Liver (tissue), 3 donors: ENCODE results near the gene SNX33.

ENCODE experiments used
- EGR1 ChIP-seq, 2 donors: IDR thresholded peaks; 2 replicates each; pipeline ENCODE4 v1.6.1; 2016 to 2018; ENCODE audit warnings: antibody characterized with exemption in 2 of 2, low read depth in 2 of 2
- FOXA1 ChIP-seq: IDR thresholded peaks from 2 replicates; pipeline ENCODE4 v1.6.1; 2016; ENCODE audit warnings: antibody characterized with exemption
- GABPA ChIP-seq, 2 donors: IDR thresholded peaks in 1 of 2; conservative IDR thresholded peaks in 1 of 2; 2 replicates each; pipeline ENCODE4 v1.6.1; 2016; ENCODE audit warnings: antibody characterized with exemption in 2 of 2, mild to moderate bottlenecking in 1 of 2, moderate library complexity in 1 of 2
- JUND ChIP-seq, 2 donors: IDR thresholded peaks; 2 replicates each; pipeline ENCODE4 v1.6.1; 2016; ENCODE audit warnings: antibody characterized with exemption in 2 of 2
- RAD21 ChIP-seq, 2 donors: IDR thresholded peaks; 2 replicates each; pipeline ENCODE4 v1.6.1; 2016; ENCODE audit warnings: antibody characterized with exemption in 2 of 2, mild to moderate bottlenecking in 2 of 2
- YY1 ChIP-seq: IDR thresholded peaks from 2 replicates; pipeline ENCODE4 v1.6.1; 2016; ENCODE audit warnings: antibody characterized with exemption, mild to moderate bottlenecking
- TF ChIP-seq, protein P1 (sequence below): fragments of 150-350 bp; IDR thresholded peaks from 2 replicates; pipeline ENCODE4 v1.5.1; 2017; ENCODE audit warnings: improper control_type of control experiment, low read depth, low read length; ENCODE audit not compliant: missing input control
- TF ChIP-seq, protein P2 (sequence below): IDR thresholded peaks from 2 replicates; pipeline ENCODE4 v1.6.1; 2016; ENCODE audit warnings: antibody characterized with exemption
- TF ChIP-seq, protein P3 (sequence below): IDR thresholded peaks from 2 replicates; pipeline ENCODE4 v1.6.1; 2016; ENCODE audit warnings: antibody characterized with exemption
- TF ChIP-seq, protein P4 (sequence below): IDR thresholded peaks from 2 replicates; pipeline ENCODE4 v1.6.1; 2016; ENCODE audit warnings: antibody characterized with exemption, mild to moderate bottlenecking
- donor health status: healthy.
- donor health status: healthy.

DNA sequence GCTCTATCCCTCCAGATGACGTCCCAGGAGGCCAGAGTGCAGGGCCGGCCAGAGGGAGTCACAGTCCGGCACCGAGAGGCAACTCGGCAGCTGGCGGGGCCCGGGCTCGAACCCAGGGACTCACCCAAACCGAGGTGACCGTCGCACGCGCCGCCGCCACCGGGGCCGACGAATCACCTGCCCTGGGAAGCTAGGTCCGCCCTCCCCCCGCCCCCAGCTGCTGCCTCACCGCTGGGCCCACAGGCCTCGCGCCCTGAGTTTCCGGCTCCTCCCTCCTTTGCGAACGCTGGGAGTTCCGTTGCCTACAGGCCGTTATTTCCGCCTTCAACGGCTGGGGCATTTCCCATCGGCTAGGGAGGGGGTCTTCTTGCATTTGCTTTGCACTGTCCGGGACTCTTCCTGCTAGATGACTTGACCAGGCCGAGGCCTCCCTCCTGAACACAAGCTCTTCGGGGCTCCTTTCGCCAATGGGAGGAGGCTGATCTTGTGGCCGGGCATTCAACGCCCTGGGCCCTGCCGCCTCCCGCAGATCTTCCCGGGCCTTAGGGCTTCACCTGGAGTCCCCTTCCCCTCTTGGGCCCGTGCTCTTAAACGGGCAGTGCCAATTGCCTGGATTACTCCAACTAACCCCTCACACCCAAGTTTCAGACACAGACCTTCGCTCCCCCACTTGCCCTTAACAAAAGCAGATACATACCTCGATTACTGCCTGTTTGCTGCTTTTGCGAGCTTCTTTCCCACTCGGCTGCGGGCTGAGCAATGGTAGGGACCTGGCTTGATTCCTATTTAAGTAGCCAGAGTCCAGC is 22.0 kb upstream of the SNX33 start, which contains the start of gene SNUPN:
- TF ChIP-seq, protein P1, sequence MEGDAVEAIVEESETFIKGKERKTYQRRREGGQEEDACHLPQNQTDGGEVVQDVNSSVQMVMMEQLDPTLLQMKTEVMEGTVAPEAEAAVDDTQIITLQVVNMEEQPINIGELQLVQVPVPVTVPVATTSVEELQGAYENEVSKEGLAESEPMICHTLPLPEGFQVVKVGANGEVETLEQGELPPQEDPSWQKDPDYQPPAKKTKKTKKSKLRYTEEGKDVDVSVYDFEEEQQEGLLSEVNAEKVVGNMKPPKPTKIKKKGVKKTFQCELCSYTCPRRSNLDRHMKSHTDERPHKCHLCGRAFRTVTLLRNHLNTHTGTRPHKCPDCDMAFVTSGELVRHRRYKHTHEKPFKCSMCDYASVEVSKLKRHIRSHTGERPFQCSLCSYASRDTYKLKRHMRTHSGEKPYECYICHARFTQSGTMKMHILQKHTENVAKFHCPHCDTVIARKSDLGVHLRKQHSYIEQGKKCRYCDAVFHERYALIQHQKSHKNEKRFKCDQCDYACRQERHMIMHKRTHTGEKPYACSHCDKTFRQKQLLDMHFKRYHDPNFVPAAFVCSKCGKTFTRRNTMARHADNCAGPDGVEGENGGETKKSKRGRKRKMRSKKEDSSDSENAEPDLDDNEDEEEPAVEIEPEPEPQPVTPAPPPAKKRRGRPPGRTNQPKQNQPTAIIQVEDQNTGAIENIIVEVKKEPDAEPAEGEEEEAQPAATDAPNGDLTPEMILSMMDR: no peak
- TF ChIP-seq RAD21 (IDR thresholded peaks at IDR 0.05): peak in 1 of 2 donors; percentile 53
- TF ChIP-seq, protein P2, sequence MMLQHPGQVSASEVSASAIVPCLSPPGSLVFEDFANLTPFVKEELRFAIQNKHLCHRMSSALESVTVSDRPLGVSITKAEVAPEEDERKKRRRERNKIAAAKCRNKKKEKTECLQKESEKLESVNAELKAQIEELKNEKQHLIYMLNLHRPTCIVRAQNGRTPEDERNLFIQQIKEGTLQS: no peak
- no peak for TF ChIP-seq FOXA1
- TF ChIP-seq, protein P3, sequence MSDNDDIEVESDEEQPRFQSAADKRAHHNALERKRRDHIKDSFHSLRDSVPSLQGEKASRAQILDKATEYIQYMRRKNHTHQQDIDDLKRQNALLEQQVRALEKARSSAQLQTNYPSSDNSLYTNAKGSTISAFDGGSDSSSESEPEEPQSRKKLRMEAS: peak; percentile 97
- TF ChIP-seq, protein P4, sequence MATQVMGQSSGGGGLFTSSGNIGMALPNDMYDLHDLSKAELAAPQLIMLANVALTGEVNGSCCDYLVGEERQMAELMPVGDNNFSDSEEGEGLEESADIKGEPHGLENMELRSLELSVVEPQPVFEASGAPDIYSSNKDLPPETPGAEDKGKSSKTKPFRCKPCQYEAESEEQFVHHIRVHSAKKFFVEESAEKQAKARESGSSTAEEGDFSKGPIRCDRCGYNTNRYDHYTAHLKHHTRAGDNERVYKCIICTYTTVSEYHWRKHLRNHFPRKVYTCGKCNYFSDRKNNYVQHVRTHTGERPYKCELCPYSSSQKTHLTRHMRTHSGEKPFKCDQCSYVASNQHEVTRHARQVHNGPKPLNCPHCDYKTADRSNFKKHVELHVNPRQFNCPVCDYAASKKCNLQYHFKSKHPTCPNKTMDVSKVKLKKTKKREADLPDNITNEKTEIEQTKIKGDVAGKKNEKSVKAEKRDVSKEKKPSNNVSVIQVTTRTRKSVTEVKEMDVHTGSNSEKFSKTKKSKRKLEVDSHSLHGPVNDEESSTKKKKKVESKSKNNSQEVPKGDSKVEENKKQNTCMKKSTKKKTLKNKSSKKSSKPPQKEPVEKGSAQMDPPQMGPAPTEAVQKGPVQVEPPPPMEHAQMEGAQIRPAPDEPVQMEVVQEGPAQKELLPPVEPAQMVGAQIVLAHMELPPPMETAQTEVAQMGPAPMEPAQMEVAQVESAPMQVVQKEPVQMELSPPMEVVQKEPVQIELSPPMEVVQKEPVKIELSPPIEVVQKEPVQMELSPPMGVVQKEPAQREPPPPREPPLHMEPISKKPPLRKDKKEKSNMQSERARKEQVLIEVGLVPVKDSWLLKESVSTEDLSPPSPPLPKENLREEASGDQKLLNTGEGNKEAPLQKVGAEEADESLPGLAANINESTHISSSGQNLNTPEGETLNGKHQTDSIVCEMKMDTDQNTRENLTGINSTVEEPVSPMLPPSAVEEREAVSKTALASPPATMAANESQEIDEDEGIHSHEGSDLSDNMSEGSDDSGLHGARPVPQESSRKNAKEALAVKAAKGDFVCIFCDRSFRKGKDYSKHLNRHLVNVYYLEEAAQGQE: peak; percentile 72
- TF ChIP-seq EGR1 (IDR thresholded peaks at IDR 0.05; ENCODE audit: low read depth in 2 of 2): peak; percentile 71 to 94
- TF ChIP-seq GABPA (IDR thresholded peaks at IDR 0.05 in 1 of 2, conservative IDR thresholded peaks at IDR 0.05 in 1 of 2): peak; percentile 60 to 90
- peak; percentile 81 for TF ChIP-seq YY1
- TF ChIP-seq JUND (IDR thresholded peaks at IDR 0.05): no peak
